ENCODE data around the gene HMGXB3.

HMGXB3 gene

GRCh38 chr5:150042459-150042858, 41.9 kb downstream of the HMGXB3 start:
- TF ChIP-seq REST (IDR thresholded peaks at IDR 0.05; ENCODE audit: insufficient read depth in 1 of 2, low read depth in 2 of 2, low read length in 2 of 2): no peak
- TF ChIP-seq POLR2AphosphoS5 (IDR thresholded peaks at IDR 0.05; ENCODE audit: low read depth, low read length): no peak
- TF ChIP-seq TAF1 (IDR thresholded peaks at IDR 0.05; ENCODE audit: borderline replicate concordance, insufficient read depth, low read length): no peak
- TF ChIP-seq SIN3A (IDR thresholded peaks at IDR 0.05; ENCODE audit: borderline replicate concordance, insufficient read depth, low read length): no peak
- no peak for TF ChIP-seq FOXP2 (optimal IDR thresholded peaks at IDR 0.05; ENCODE audit: borderline replicate concordance, extremely low read depth, extremely low read length, insufficient read depth)

GRCh38 chr5:150043657-150044328, 43.3 kb downstream of the HMGXB3 start:
- no peak for TF ChIP-seq TAF1 (IDR thresholded peaks at IDR 0.05; ENCODE audit: borderline replicate concordance, insufficient read depth, low read length)
- no peak for TF ChIP-seq FOXP2 (optimal IDR thresholded peaks at IDR 0.05; ENCODE audit: borderline replicate concordance, extremely low read depth, extremely low read length, insufficient read depth)
- TF ChIP-seq SIN3A (IDR thresholded peaks at IDR 0.05; ENCODE audit: borderline replicate concordance, insufficient read depth, low read length): no peak
- TF ChIP-seq POLR2AphosphoS5 (IDR thresholded peaks at IDR 0.05; ENCODE audit: low read depth, low read length): no peak
- no peak for TF ChIP-seq REST (IDR thresholded peaks at IDR 0.05; ENCODE audit: insufficient read depth in 1 of 2, low read depth in 2 of 2, low read length in 2 of 2)

- no peak for TF ChIP-seq SIN3A (IDR thresholded peaks at IDR 0.05; ENCODE audit: borderline replicate concordance, insufficient read depth, low read length)
- TF ChIP-seq FOXP2 (optimal IDR thresholded peaks at IDR 0.05; ENCODE audit: borderline replicate concordance, extremely low read depth, extremely low read length, insufficient read depth): no peak
- no peak for TF ChIP-seq REST (IDR thresholded peaks at IDR 0.05; ENCODE audit: insufficient read depth in 1 of 2, low read depth in 2 of 2, low read length in 2 of 2)
- TF ChIP-seq TAF1 (IDR thresholded peaks at IDR 0.05; ENCODE audit: borderline replicate concordance, insufficient read depth, low read length): no peak
- no peak for TF ChIP-seq POLR2AphosphoS5 (IDR thresholded peaks at IDR 0.05; ENCODE audit: low read depth, low read length)
Measured at GRCh38 chr5:150044329-150044681, 43.8 kb downstream of the HMGXB3 start.

- TF ChIP-seq REST (IDR thresholded peaks at IDR 0.05; ENCODE audit: insufficient read depth in 1 of 2, low read depth in 2 of 2, low read length in 2 of 2): no peak
- no peak for TF ChIP-seq SIN3A (IDR thresholded peaks at IDR 0.05; ENCODE audit: borderline replicate concordance, insufficient read depth, low read length)
- no peak for TF ChIP-seq POLR2AphosphoS5 (IDR thresholded peaks at IDR 0.05; ENCODE audit: low read depth, low read length)
- no peak for TF ChIP-seq FOXP2 (optimal IDR thresholded peaks at IDR 0.05; ENCODE audit: borderline replicate concordance, extremely low read depth, extremely low read length, insufficient read depth)
- no peak for TF ChIP-seq TAF1 (IDR thresholded peaks at IDR 0.05; ENCODE audit: borderline replicate concordance, insufficient read depth, low read length)
Measured at GRCh38 chr5:150044712-150045111, 44.2 kb downstream of the HMGXB3 start.

Measured in PFSK-1 (cell line).